Activated CD4-positive, alpha-beta T cell treated with anti-CD3 and anti-CD28 coated beads, Interleukin-2, amount 10 ng/mL, durations not matched to agents 7 days and 5 days (primary cell): ENCODE data around the gene FCER1G. TPM values are rescaled to one million over a fixed set of nuclear protein-coding genes. Genes with fewer than 3 reads are reported as not detected.

Source experiments
- CTCF ChIA-PET: fragments of 350-600 bp; sonication (Branson Sonifier 250); formaldehyde crosslinking; loops from one replicate; lab custom pipeline; 2021; ENCODE audit warnings: antibody characterized with exemption; lab: Charles Lee
- POLR2A ChIA-PET: fragments of 350-600 bp; sonication (Branson Sonifier 250); formaldehyde crosslinking; loops from one replicate; lab custom pipeline; 2021; ENCODE audit warnings: antibody characterized with exemption; lab: Charles Lee
- DNase-seq: peaks from one replicate; pipeline ENCODE4 v3.0.0-alpha.2; 2020
- H3K27ac Mint-ChIP-seq: one replicate; pipeline ENCODE4 v1.8.0; 2021; ENCODE audit warnings: mild to moderate bottlenecking, moderate library complexity, mixed read lengths
- H3K27me3 Mint-ChIP-seq: one replicate; pipeline ENCODE4 v1.8.0; 2021; ENCODE audit warnings: mixed read lengths
- H3K36me3 Mint-ChIP-seq: one replicate; pipeline ENCODE4 v1.8.0; 2021; ENCODE audit warnings: low read depth, mixed read lengths
- H3K4me1 Mint-ChIP-seq: one replicate; pipeline ENCODE4 v1.8.0; 2021; ENCODE audit warnings: mixed read lengths
- H3K4me3 Mint-ChIP-seq: one replicate; pipeline ENCODE4 v1.8.0; 2021; ENCODE audit warnings: mild to moderate bottlenecking, moderate library complexity, mixed read lengths
- H3K9me3 Mint-ChIP-seq: one replicate; pipeline ENCODE4 v1.8.0; 2021; ENCODE audit warnings: mixed read lengths
- microRNA-seq: library from miRNA; unstranded; fragments of <30 nt; microRNA quantifications from one replicate; pipeline ENCODE4 v1.2.0, GENCODE V29; 2021; ENCODE audit warnings: borderline microRNAs expressed, borderline replicate concordance
- total RNA-seq, 2 experiments: library from RNA; stranded (reverse); gene quantifications; one replicate each; pipeline ENCODE4 v1.2.3, GENCODE V29; 2021

The FCER1G gene
- total RNA-seq, 2 experiments from 2014 or later: 1.8 to 3.0 TPM

DNA sequence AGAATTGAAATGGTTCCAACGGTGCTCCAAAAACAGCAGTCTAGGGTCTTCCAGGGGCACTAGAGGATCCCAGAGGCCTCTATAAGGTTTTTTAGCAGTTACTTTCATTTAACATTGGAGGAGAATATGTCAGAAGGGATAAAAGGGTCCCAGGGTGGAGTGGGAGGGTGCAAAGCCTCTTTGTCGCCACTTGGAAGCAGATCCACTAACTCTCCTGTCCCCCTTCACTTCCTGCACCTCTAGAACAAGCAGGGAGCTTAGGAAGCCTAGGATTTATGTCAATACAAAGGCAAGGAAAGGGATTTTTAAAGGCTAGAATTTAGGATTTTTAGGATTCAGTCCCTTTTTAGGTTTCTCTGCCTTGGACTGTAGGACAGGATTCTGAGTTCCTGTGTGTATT is 51.7 kb downstream of the FCER1G start:
- H3K27ac Mint-ChIP-seq: no peak overlapping the region
- H3K4me3 Mint-ChIP-seq: no peak overlapping the region
- CTCF ChIA-PET: interaction anchor here (1.8 kb wide), 1 partner anchor 24 kb away, joined by 5 read pairs; no protein-coding TSS in a partner anchor
- POLR2A ChIA-PET: no interaction called here
- H3K27me3 Mint-ChIP-seq: peaks cover 9% of the 10 kb centered on the region
- no peak for DNase-seq
- H3K4me1 Mint-ChIP-seq: peaks cover 4% of the 10 kb centered on the region
- no peaks in the 10 kb centered on the region for H3K36me3 Mint-ChIP-seq
- no peaks in the 10 kb centered on the region for H3K9me3 Mint-ChIP-seq

DNA sequence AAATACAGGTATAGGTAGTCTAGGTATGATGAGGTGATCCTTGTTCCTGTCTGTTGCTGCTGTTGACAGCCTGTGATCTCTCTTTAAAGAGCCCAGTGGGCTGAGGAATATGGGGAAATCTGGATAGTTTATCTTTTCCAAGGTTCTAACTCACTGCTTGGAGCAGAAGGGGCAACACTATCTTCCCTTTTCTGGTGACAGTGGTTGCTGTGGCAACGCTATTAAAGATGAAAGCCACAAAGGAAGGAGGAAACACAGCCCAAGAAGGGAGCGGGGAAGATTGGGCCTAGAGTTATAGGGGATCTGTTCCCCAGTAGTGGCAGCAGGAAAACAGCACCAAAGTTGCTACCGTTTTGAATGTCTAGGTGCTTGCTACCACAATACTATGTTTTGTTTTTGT is 52.2 kb downstream of the FCER1G start:
- no peak overlapping the region for H3K4me3 Mint-ChIP-seq
- ChIA-PET CTCF (interaction anchor here (1.8 kb wide), 1 partner anchor 24 kb away, joined by 5 read pairs; no protein-coding TSS in a partner anchor), POLR2A (no interaction called here)
- peaks cover 8% of the 10 kb centered on the region for H3K27me3 Mint-ChIP-seq
- DNase-seq: no peak
- peaks cover 4% of the 10 kb centered on the region for H3K4me1 Mint-ChIP-seq
- H3K36me3 Mint-ChIP-seq: no peaks in the 10 kb centered on the region
- H3K27ac Mint-ChIP-seq: no peak overlapping the region
- no peaks in the 10 kb centered on the region for H3K9me3 Mint-ChIP-seq

Small RNA genes within 50 kb of the gene (microRNA-seq; reads per million reads assigned to microRNA genes)
- gene MIR5187: not detected

Other genes with a start within 250 kb of the FCER1G start
- gene F11R, start 194.1 kb upstream of the FCER1G start, total RNA-seq: 10 to 100 TPM; 14.1 to 15.6 TPM
- 10 to 100 TPM; 33.5 to 43.6 TPM for gene TSTD1, start 176.3 kb upstream of the FCER1G start, total RNA-seq
- gene USF1, start 169.3 kb upstream of the FCER1G start, total RNA-seq: 10 to 100 TPM; 78.0 to 81.2 TPM
- 100 to 1,000 TPM; 244 to 304 TPM for gene ARHGAP30, start 145.4 kb upstream of the FCER1G start, total RNA-seq
- gene NECTIN4, start 125.7 kb upstream of the FCER1G start, total RNA-seq: under 1 TPM in 1 of 2 experiments, not detected in 1; 0.15 TPM
- gene KLHDC9, start 116.9 kb upstream of the FCER1G start, total RNA-seq: under 1 TPM in 1 of 2 experiments, not detected in 1; 0.30 TPM
- gene PFDN2, start 97.3 kb upstream of the FCER1G start, total RNA-seq: 10 to 100 TPM; 46.0 to 56.0 TPM
- 10 to 100 TPM; 37.7 to 39.0 TPM for gene NIT1, start 97.2 kb upstream of the FCER1G start, total RNA-seq
- gene DEDD, start 82.6 kb upstream of the FCER1G start, total RNA-seq: 10 to 100 TPM; 39.8 to 43.1 TPM
- 100 to 1,000 TPM; 115 to 120 TPM for gene UFC1, start 61.3 kb upstream of the FCER1G start, total RNA-seq
- gene USP21, start 55.8 kb upstream of the FCER1G start, total RNA-seq: 10 to 100 TPM; 34.7 to 40.2 TPM
- 10 to 100 TPM; 33.6 to 40.7 TPM for gene PPOX, start 48.9 kb upstream of the FCER1G start, total RNA-seq
- gene B4GALT3, start 37.8 kb upstream of the FCER1G start, total RNA-seq: 10 to 100 TPM; 43.1 to 48.6 TPM
- 1 to 10 TPM in 1 of 2 experiments, under 1 TPM in 1; 0.31 to 1.3 TPM for gene ADAMTS4, start 16.2 kb upstream of the FCER1G start, total RNA-seq
- 10 to 100 TPM; 74.2 to 82.1 TPM for gene NDUFS2, start 12.9 kb upstream of the FCER1G start, total RNA-seq
- gene APOA2, start 8.3 kb downstream of the FCER1G start, total RNA-seq: not detected
- gene TOMM40L, start 10.8 kb downstream of the FCER1G start, total RNA-seq: 10 to 100 TPM; 16.7 to 17.3 TPM
- not detected for gene NR1I3, start 22.9 kb downstream of the FCER1G start, total RNA-seq
- under 1 TPM in 1 of 2 experiments, not detected in 1; 0.15 TPM for gene PCP4L1, start 43.5 kb downstream of the FCER1G start, total RNA-seq
- 1 to 10 TPM; 4.5 to 5.2 TPM for gene MPZ, start 94.7 kb downstream of the FCER1G start, total RNA-seq
- 100 to 1,000 TPM; 159 to 169 TPM for gene SDHC, start 99.1 kb downstream of the FCER1G start, total RNA-seq
- not detected for gene CFAP126, start 152.6 kb downstream of the FCER1G start, total RNA-seq